Hypothalamus (tissue), 51 donors: ENCODE data around the gene OPTC.

Source experiments
- DNase-seq, 51 donors: peaks; one replicate each; lab custom pipeline; 2025; lab: John Stamatoyannopoulos, UW

OPTC gene

GRCh38 chr1:203486618-203487370, 7.2 kb upstream of the OPTC start:
- no peak for DNase-seq

GRCh38 chr1:203488539-203488938, 5.4 kb upstream of the OPTC start:
- no peak for DNase-seq

GRCh38 chr1:203490607-203491006, 3.3 kb upstream of the OPTC start:
- no peak for DNase-seq

- no peak for DNase-seq
Measured at GRCh38 chr1:203491664-203492063, 2.3 kb upstream of the OPTC start.

- DNase-seq, result peak in 2 of 51 donors; percentile 24 to 38
Measured at GRCh38 chr1:203492082-203492747, 1.7 kb upstream of the OPTC start.

- DNase-seq, result no peak
Measured at GRCh38 chr1:203492748-203493130, 1.2 kb upstream of the OPTC start.

- no peak for DNase-seq
Measured at GRCh38 chr1:203495845-203496244, 1.9 kb downstream of the OPTC start.

GRCh38 chr1:203497269-203497777, 3.4 kb downstream of the OPTC start:
- no peak for DNase-seq

- no peak for DNase-seq
Measured at GRCh38 chr1:203499643-203500278, 5.8 kb downstream of the OPTC start.

- no peak for DNase-seq
Measured at GRCh38 chr1:203500279-203500678, 6.3 kb downstream of the OPTC start.

GRCh38 chr1:203503836-203504235, 9.9 kb downstream of the OPTC start:
- DNase-seq, result no peak

GRCh38 chr1:203504400-203505250, 10.7 kb downstream of the OPTC start:
- peak in 43 of 51 donors; percentile 17 to 91 (median 60) for DNase-seq

- DNase-seq, result no peak
Measured at GRCh38 chr1:203505526-203506204, 11.7 kb downstream of the OPTC start.

GRCh38 chr1:203506858-203507626, 13.1 kb downstream of the OPTC start:
- peak in 6 of 51 donors; percentile 20 to 35 (median 22) for DNase-seq

- DNase-seq, result no peak
Measured at GRCh38 chr1:203507759-203508158, 13.8 kb downstream of the OPTC start.

- DNase-seq, result peak in 2 of 51 donors; percentile 25 to 34
Measured at GRCh38 chr1:203508463-203509073, 14.6 kb downstream of the OPTC start.

GRCh38 chr1:203509135-203509534, 15.2 kb downstream of the OPTC start:
- DNase-seq, result no peak

GRCh38 chr1:203511513-203511912, 17.6 kb downstream of the OPTC start:
- no peak for DNase-seq

- DNase-seq, result no peak
Measured at GRCh38 chr1:203511930-203512329, 18.0 kb downstream of the OPTC start.
